ENCODE measurements around the gene PODXL2. TPM values are rescaled to one million over a fixed set of nuclear protein-coding genes. Genes with fewer than 3 reads are reported as not detected.

Gene PODXL2
- total RNA-seq, 1 experiment from 2014 or later: 5.7 TPM

GRCh38 chr3:127682561-127682960, 53.6 kb downstream of the PODXL2 start:
- H3K9me3 ChIP-seq (ENCODE audit: control insufficient read depth in 1 of 2, insufficient read depth in 1 of 2, low read depth in 1 of 2, low read length in 2 of 2): no peaks in the 10 kb centered on the region
- no peak overlapping the region for H3K9ac ChIP-seq (ENCODE audit: low read length)
- no peaks in the 10 kb centered on the region for H4K20me1 ChIP-seq (ENCODE audit: insufficient read depth)
- ATAC-seq (no peak), DNase-seq (ENCODE audit: low read depth, low spot score) (no peak)
- no peaks in the 10 kb centered on the region for H3K36me3 ChIP-seq (ENCODE audit: control insufficient read depth in 1 of 2, insufficient read depth in 2 of 2, low read length in 2 of 2)
- H3K4me1 ChIP-seq (ENCODE audit: control insufficient read depth in 1 of 2, insufficient read depth in 2 of 2, low read length in 2 of 2): no peaks in the 10 kb centered on the region
- no peak overlapping the region for H3K27ac ChIP-seq (ENCODE audit: low read depth, low read length)
- CTCF ChIA-PET: no interaction called here
- no peaks in the 10 kb centered on the region for H3K9me2 ChIP-seq (ENCODE audit: insufficient read depth)
- no peaks in the 10 kb centered on the region for H3K27me3 ChIP-seq (ENCODE audit: insufficient read depth, low read length)
- H2AFZ ChIP-seq (ENCODE audit: low read depth, low read length, poor library complexity, severe bottlenecking): no peak overlapping the region
- intact Hi-C loops (cut with micrococcal nuclease): no loop called here
- no peaks in the 10 kb centered on the region for H3K79me2 ChIP-seq (ENCODE audit: insufficient read depth, low read length)
- BruUV-seq (replicated peaks): no TSS peak
- TF ChIP-seq SP1 (IDR thresholded peaks at IDR 0.05; ENCODE audit: low read depth) (no peak), CTCF (IDR thresholded peaks at IDR 0.05 in 2 of 3, conservative IDR thresholded peaks at IDR 0.05 in 1 of 3; ENCODE audit: borderline replicate concordance in 1 of 3, insufficient read depth in 1 of 3, low read depth in 2 of 3, low read length in 2 of 3) (no peak)
- H3K4me3 ChIP-seq (replicated peaks in 1 of 2; ENCODE audit: low read depth in 1 of 2, low read length in 2 of 2): no peak overlapping the region
- RAD21 ChIA-PET (ENCODE audit: low non-redundant PET in 1 of 2, low total read pairs in 2 of 2, uncharacterized antibody in 2 of 2, unreplicated experiment in 2 of 2): no interaction called here
- POLR2A ChIA-PET: no interaction called here
- H3K4me2 ChIP-seq (ENCODE audit: low read length): no peak overlapping the region

- no peak for TF ChIP-seq JUND (IDR thresholded peaks at IDR 0.05)
- no peak for TF ChIP-seq ZNF274 (IDR thresholded peaks at IDR 0.05; ENCODE audit: low read depth, low read length)
- no peak for TF ChIP-seq EZH2 (IDR thresholded peaks at IDR 0.05)
- TF ChIP-seq POLR2AphosphoS5 (IDR thresholded peaks at IDR 0.05; ENCODE audit: low read depth, low read length): no peak
- TF ChIP-seq TCF7L2 (IDR thresholded peaks at IDR 0.05; ENCODE audit: borderline replicate concordance, extremely low read depth, insufficient read depth, insufficient read length): no peak
- no peak for TF ChIP-seq SRF (IDR thresholded peaks at IDR 0.05; ENCODE audit: low read depth)
- no peak for TF ChIP-seq EZH2phosphoT487 (IDR thresholded peaks at IDR 0.05; ENCODE audit: borderline replicate concordance)
Observed at GRCh38 chr3:127684871-127685707, 56.1 kb downstream of the PODXL2 start.

More at GRCh38 chr3:127684871-127685707, 56.1 kb downstream of the PODXL2 start:
- Histone ChIP-seq H3K27me3 (ENCODE audit: insufficient read depth, low read length) (no peaks in the 10 kb centered on the region), H3K9me2 (ENCODE audit: insufficient read depth) (no peaks in the 10 kb centered on the region), H3K36me3 (ENCODE audit: control insufficient read depth in 1 of 2, insufficient read depth in 2 of 2, low read length in 2 of 2) (no peaks in the 10 kb centered on the region), H3K4me2 (ENCODE audit: low read length) (no peak overlapping the region), H2AFZ (ENCODE audit: low read depth, low read length, poor library complexity, severe bottlenecking) (no peak overlapping the region), H4K20me1 (ENCODE audit: insufficient read depth) (no peaks in the 10 kb centered on the region), H3K4me3 (replicated peaks in 1 of 2; ENCODE audit: low read depth in 1 of 2, low read length in 2 of 2) (no peak overlapping the region), H3K79me2 (ENCODE audit: insufficient read depth, low read length) (no peaks in the 10 kb centered on the region), H3K27ac (ENCODE audit: low read depth, low read length) (no peak overlapping the region), H3K4me1 (ENCODE audit: control insufficient read depth in 1 of 2, insufficient read depth in 2 of 2, low read length in 2 of 2) (peaks cover 7 to 21% of the 10 kb centered on the region in 2 experiments), H3K9ac (ENCODE audit: low read length) (no peak overlapping the region), H3K9me3 (ENCODE audit: control insufficient read depth in 1 of 2, insufficient read depth in 1 of 2, low read depth in 1 of 2, low read length in 2 of 2) (no peaks in the 10 kb centered on the region)
- ATAC-seq (no peak), DNase-seq (ENCODE audit: low read depth, low spot score) (no peak)
- RAD21 ChIA-PET (ENCODE audit: low non-redundant PET in 1 of 2, low total read pairs in 2 of 2, uncharacterized antibody in 2 of 2, unreplicated experiment in 2 of 2): interaction anchor here in 1 of 2 experiments (1.3 kb wide), 1 partner anchor 23 kb away, joined by 3 read pairs; no protein-coding TSS in a partner anchor
- CTCF ChIA-PET: no interaction called here
- intact Hi-C loops (cut with micrococcal nuclease): no loop called here
- BruUV-seq (replicated peaks): no TSS peak
- POLR2A ChIA-PET: no interaction called here
